Measurements from ENCODE around the gene RAB35.
A peak's percentile ranks its signal among the peaks of the same experiment; 100 is the strongest.

Gene RAB35

GRCh38 chr12:120132863-120133385, 16.4 kb upstream of the RAB35 start:
- DNase-seq (ENCODE audit: low spot score) = no peak

GRCh38 chr12:120132054-120132836, 15.7 kb upstream of the RAB35 start:
- no peak for DNase-seq (ENCODE audit: low spot score)

GRCh38 chr12:120131116-120131515, 14.6 kb upstream of the RAB35 start:
- no peak for DNase-seq (ENCODE audit: low spot score)

- DNase-seq (ENCODE audit: low spot score) = no peak
Observed at GRCh38 chr12:120130011-120130410, 13.5 kb upstream of the RAB35 start.

GRCh38 chr12:120126635-120127005, 10.1 kb upstream of the RAB35 start:
- no peak for DNase-seq (ENCODE audit: low spot score)

GRCh38 chr12:120125792-120126634, 9.5 kb upstream of the RAB35 start:
- no peak for DNase-seq (ENCODE audit: low spot score)

GRCh38 chr12:120125029-120125428, 8.5 kb upstream of the RAB35 start:
- no peak for DNase-seq (ENCODE audit: low spot score)

GRCh38 chr12:120121766-120122293, 5.3 kb upstream of the RAB35 start:
- no peak for DNase-seq (ENCODE audit: low spot score)

- no peak for DNase-seq (ENCODE audit: low spot score)
Observed at GRCh38 chr12:120121343-120121742, 4.8 kb upstream of the RAB35 start.

- DNase-seq (ENCODE audit: low spot score) = no peak
Observed at GRCh38 chr12:120119271-120119973, 2.9 kb upstream of the RAB35 start.

GRCh38 chr12:120118321-120119061, 1.9 kb upstream of the RAB35 start:
- DNase-seq (ENCODE audit: low spot score) = peak; percentile 61

- DNase-seq (ENCODE audit: low spot score) = no peak
Observed at GRCh38 chr12:120117961-120118320, 1.4 kb upstream of the RAB35 start.

GRCh38 chr12:120116792-120117651, 469 bp upstream of the RAB35 start:
- no peak for DNase-seq (ENCODE audit: low spot score)

GRCh38 chr12:120115692-120116440, 687 bp downstream of the RAB35 start:
- no peak for DNase-seq (ENCODE audit: low spot score)

- no peak for DNase-seq (ENCODE audit: low spot score)
Observed at GRCh38 chr12:120115066-120115465, 1.5 kb downstream of the RAB35 start.

GRCh38 chr12:120110550-120111501, 5.7 kb downstream of the RAB35 start:
- peak; percentile 26 for DNase-seq (ENCODE audit: low spot score)

- no peak for DNase-seq (ENCODE audit: low spot score)
Observed at GRCh38 chr12:120109570-120110267, 6.8 kb downstream of the RAB35 start.

GRCh38 chr12:120106151-120106550, 10.4 kb downstream of the RAB35 start:
- no peak for DNase-seq (ENCODE audit: low spot score)
